Activated B cell treated with CpG ODN at 0.5 μM for 24 hours (primary cell): ENCODE measurements around the gene PNMA6A. TPM values are rescaled to one million over a fixed set of nuclear protein-coding genes. Genes with fewer than 3 reads are reported as not detected.
"Not testable (repeated sequence)": the region's sequence is repeated elsewhere in the genome, so short reads cannot be mapped to it uniquely, and the experiment has no call there.

Experiments used
- ATAC-seq: fragments of 200-7000 bp; cut with Tn5 transposase; one replicate; pipeline ENCODE4 v1.10.0; 2021; ENCODE audit warnings: low read depth, mild to moderate bottlenecking, moderate library complexity
- CTCF ChIA-PET: fragments of 350-600 bp; sonication (Branson Sonifier 250); formaldehyde crosslinking; loops from one replicate; lab custom pipeline; 2021; ENCODE audit warnings: antibody characterized with exemption; lab: Charles Lee
- POLR2A ChIA-PET: fragments of 350-600 bp; sonication (Branson Sonifier 250); formaldehyde crosslinking; loops from one replicate; lab custom pipeline; 2021; ENCODE audit warnings: antibody characterized with exemption; lab: Charles Lee
- DNase-seq: peaks from one replicate; pipeline ENCODE4 v3.0.0; 2022
- H3K27ac Mint-ChIP-seq: one replicate; pipeline ENCODE4 v1.8.0; 2020; ENCODE audit warnings: mixed read lengths
- H3K27me3 Mint-ChIP-seq: one replicate; pipeline ENCODE4 v1.8.0; 2021; ENCODE audit warnings: mixed read lengths
- H3K36me3 Mint-ChIP-seq: one replicate; pipeline ENCODE4 v1.8.0; 2021; ENCODE audit warnings: low read depth, mixed read lengths
- H3K4me1 Mint-ChIP-seq: one replicate; pipeline ENCODE4 v1.8.0; 2021; ENCODE audit warnings: mixed read lengths
- H3K4me3 Mint-ChIP-seq: one replicate; pipeline ENCODE4 v1.8.0; 2020; ENCODE audit warnings: mild to moderate bottlenecking, mixed read lengths
- H3K9me3 Mint-ChIP-seq: one replicate; pipeline ENCODE4 v1.8.0; 2020; ENCODE audit warnings: mixed read lengths
- intact Hi-C: fragments of 100-400 bp; cut with micrococcal nuclease; formaldehyde crosslinking; loops from one replicate; pipeline ENCODE4 v1.15.1; 2024
- total RNA-seq: library from RNA; stranded (reverse); gene quantifications from 2 replicates; pipeline ENCODE4 v1.2.3, GENCODE V29; 2022

The PNMA6A gene
- total RNA-seq, 1 donor from 2014 or later = 0.38 TPM

DNA sequence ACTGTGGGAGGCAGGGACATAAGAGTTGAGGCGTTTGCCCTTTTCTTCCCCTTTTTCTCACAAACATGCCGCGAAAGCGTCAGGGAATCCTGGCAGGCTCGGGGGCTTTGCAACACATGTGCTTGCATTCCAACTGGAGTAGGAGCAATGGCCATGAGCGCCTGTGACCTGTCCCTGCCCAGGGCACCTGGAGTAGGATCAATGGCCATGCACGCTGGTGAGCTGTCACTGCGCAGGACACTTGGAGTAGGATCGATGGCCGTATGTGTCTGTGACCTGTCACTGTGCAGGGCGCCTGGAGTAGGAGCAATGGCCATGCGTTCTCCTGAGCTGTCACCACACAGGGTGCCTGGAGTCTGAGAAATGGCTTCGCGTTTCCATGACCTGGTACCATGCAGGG lies 51.2 kb downstream of the PNMA6A start:
- DNase-seq, H3K4me1 Mint-ChIP-seq, H3K27me3 Mint-ChIP-seq, ATAC-seq, H3K4me3 Mint-ChIP-seq, H3K9me3 Mint-ChIP-seq, POLR2A ChIA-PET, H3K36me3 Mint-ChIP-seq, intact Hi-C loops, H3K27ac Mint-ChIP-seq, CTCF ChIA-PET: not testable (repeated sequence)

Other genes with a start within 250 kb of the PNMA6A start
- gene CETN2, start 241.7 kb upstream of the PNMA6A start, total RNA-seq = 13.3 and 16.1 TPM in 2 replicates
- gene NSDHL, start 241.4 kb upstream of the PNMA6A start, total RNA-seq = 17.8 and 18.4 TPM in 2 replicates
- gene ZNF185, start 174.4 kb upstream of the PNMA6A start, total RNA-seq = 0.75 and 0.81 TPM in 2 replicates
- 0.27 TPM in 1 of 2 replicates, not detected in the other for gene PNMA5, start 78.3 kb upstream of the PNMA6A start, total RNA-seq
- gene PNMA3, start 16.0 kb upstream of the PNMA6A start, total RNA-seq = 1.2 and 1.9 TPM in 2 replicates
- not detected in 2 replicates for gene MAGEA1, start 106.8 kb downstream of the PNMA6A start, total RNA-seq
- not detected in 2 replicates for gene PNMA6F, start 249.3 kb downstream of the PNMA6A start, total RNA-seq